Measurements from ENCODE around the gene SPATA1. TPM values are rescaled to one million over a fixed set of nuclear protein-coding genes. Genes with fewer than 3 reads are reported as not detected.

SPATA1 gene
- total and polyA plus RNA-seq, 2 of the 8 experiments (the other 6 are each of a cell fraction or from before 2014, with no cell fraction given), result 0.51 to 1.1 TPM

GRCh38 chr1:84584126-84584525, 77.9 kb downstream of the SPATA1 start:
- no peaks in the 10 kb centered on the region for H3K27me3 ChIP-seq (replicated peaks in 1 of 4; ENCODE audit: control insufficient read depth in 3 of 4, extremely low read depth in 1 of 4, insufficient read depth in 3 of 4, low read length in 3 of 4)
- H3K23me2 ChIP-seq (ENCODE audit: low read depth, low read length), result no peaks in the 10 kb centered on the region
- H3K4ac ChIP-seq (replicated peaks; ENCODE audit: insufficient read length, low read depth, low read length), result no peak overlapping the region
- no peak overlapping the region for H3K56ac ChIP-seq (replicated peaks; ENCODE audit: insufficient read length, low read depth, low read length)
- no peaks in the 10 kb centered on the region for H3K9me3 ChIP-seq (ENCODE audit: insufficient read depth in 2 of 2, low read depth in 1 of 2, low read length in 1 of 2)
- no peaks in the 10 kb centered on the region for H3K79me2 ChIP-seq (ENCODE audit: control insufficient read depth in 1 of 2, insufficient read depth in 2 of 2, low read length in 2 of 2)
- H3K36me3 ChIP-seq (ENCODE audit: control insufficient read depth in 2 of 4, insufficient read depth in 4 of 4, low read length in 3 of 4), result no peaks in the 10 kb centered on the region
- H2AK5ac ChIP-seq (ENCODE audit: low read depth, low read length), result no peak overlapping the region
- H3K4me2 ChIP-seq (ENCODE audit: insufficient read depth in 1 of 2, low read depth in 2 of 2, low read length in 2 of 2), result peak overlapping the region; percentile 7 to 53; a peak in 2 of 4 replicates
- no peak overlapping the region; the same call in 1 of the 2 replicates for H2AFZ ChIP-seq (ENCODE audit: low read length)
- no peaks in the 10 kb centered on the region for H3K79me1 ChIP-seq (ENCODE audit: low read depth, low read length)
- no peak overlapping the region for H3K14ac ChIP-seq (ENCODE audit: insufficient read length)
- H3K18ac ChIP-seq (ENCODE audit: extremely low read depth, low read length), result no peak overlapping the region; the same call in 1 of the 2 replicates
- no peak overlapping the region for H4K91ac ChIP-seq (replicated peaks; ENCODE audit: insufficient read length, low read length)
- no peaks in the 10 kb centered on the region for H4K20me1 ChIP-seq (replicated peaks in 1 of 2; ENCODE audit: control insufficient read depth in 1 of 2, insufficient read depth in 2 of 2, low read length in 2 of 2)
- no peak overlapping the region for H2BK20ac ChIP-seq (ENCODE audit: low read length)
- H3K9ac ChIP-seq (replicated peaks in 1 of 4; ENCODE audit: extremely low read depth in 1 of 4, low read depth in 3 of 4, low read length in 3 of 4), result no peak overlapping the region
- no peak for DNase-seq (ENCODE audit: low read depth in 1 of 2, low spot score in 2 of 2)
- TF ChIP-seq SP4 (IDR thresholded peaks at IDR 0.05; ENCODE audit: low read length) (no peak), MAFK (IDR thresholded peaks at IDR 0.05; ENCODE audit: low read depth, low read length) (peak; percentile 63)
- H3K27ac ChIP-seq (ENCODE audit: low read depth, low read length), result no peak overlapping the region
- ChIA-PET CTCF (ENCODE audit: partially characterized antibody) (interaction anchor here (1.2 to 2.6 kb wide), 3 partner anchors 19 to 141 kb away, joined by 4 to 13 read pairs (median 8); no protein-coding TSS in a partner anchor), POLR2A (ENCODE audit: partially characterized antibody) (no interaction called here)
- FAIRE-seq, result no peak
- H2BK5ac ChIP-seq (ENCODE audit: low read depth, low read length), result 0 out of 2 replicates have a peak overlapping the region, but pooled peaks have one; percentile 41
- WGBS, 2 experiments (ENCODE audit: extremely low coverage in 1 of 2, insufficient coverage in 1 of 2, insufficient read length in 1 of 2, insufficient replicate concordance in 2 of 2, low coverage in 1 of 2, low lambda C conversion rate in 2 of 2, missing lambda C conversion rate in 1 of 2), result 62% methylated on average over 2 of the region's 2 CpGs; no CpG with 5 or more reads in 1 of the 2 experiments
- H2BK120ac ChIP-seq (replicated peaks; ENCODE audit: low read depth, low read length), result no peak overlapping the region
- peaks cover 3 to 13% (median 8%) of the 10 kb centered on the region in 4 experiments for H3K4me1 ChIP-seq (replicated peaks in 1 of 4; ENCODE audit: control insufficient read depth in 3 of 4, insufficient read depth in 4 of 4, low read length in 3 of 4)
- peak overlapping the region in 2 of 4 experiments; percentile 11 to 20; a peak in 1 of 8 replicates for H3K4me3 ChIP-seq (ENCODE audit: extremely low read depth in 1 of 4, insufficient read depth in 2 of 4, low read depth in 3 of 4, low read length in 4 of 4)
- H4K5ac ChIP-seq (ENCODE audit: insufficient read length, low read depth, low read length), result no peak overlapping the region
- no peak overlapping the region for H4K8ac ChIP-seq (ENCODE audit: extremely low read depth, insufficient read depth, low read length)
- no peak overlapping the region for H2BK15ac ChIP-seq (ENCODE audit: low read length)
- no peak overlapping the region for H3K23ac ChIP-seq (ENCODE audit: insufficient read length)
- peak overlapping the region; percentile 55; the same call in 1 of the 2 replicates for H2BK12ac ChIP-seq (ENCODE audit: low read depth, low read length)
